PFSK-1 (cell line): Measurements from ENCODE around the gene SERTAD4. TPM values are rescaled to one million over a fixed set of nuclear protein-coding genes. Genes with fewer than 3 reads are reported as not detected.

ENCODE experiments used
- FOXP2 ChIP-seq: optimal IDR thresholded peaks from 2 replicates; pipeline ENCODE3; 2011; ENCODE audit warnings: borderline replicate concordance, control low read depth, inconsistent platforms; ENCODE audit not compliant: insufficient read depth; ENCODE audit errors: extremely low read length, extremely low read depth
- POLR2AphosphoS5 ChIP-seq: IDR thresholded peaks from 2 replicates; pipeline ENCODE4 v1.6.1; 2012; ENCODE audit warnings: low read depth, mild to moderate bottlenecking, control low read depth, low read length, moderate library complexity
- SIN3A ChIP-seq: IDR thresholded peaks from 2 replicates; pipeline ENCODE4 v1.6.1; 2012; ENCODE audit warnings: mild to moderate bottlenecking, low read length, moderate library complexity, borderline replicate concordance; ENCODE audit not compliant: insufficient read depth
- TAF1 ChIP-seq: IDR thresholded peaks from 2 replicates; pipeline ENCODE4 v1.6.1; 2012; ENCODE audit warnings: low read length, control low read depth, borderline replicate concordance; ENCODE audit not compliant: insufficient read depth
- polyA plus RNA-seq: library from polyadenylated mRNA; unstranded; fragments of >200 nt; gene quantifications from one replicate; pipeline ENCODE4 v1.2.1, GENCODE V29; 2012; ENCODE audit warnings: low read depth, missing spikeins; ENCODE audit not compliant: insufficient read length
- TF ChIP-seq, protein P1 (sequence below), 2 experiments: IDR thresholded peaks; 2 replicates each; pipeline versions ENCODE4 v1.6.1 to v1.8.0; 2011 to 2012; ENCODE audit warnings: low read depth in 2 of 2, low read length in 2 of 2, control low read depth in 1 of 2, inconsistent platforms in 1 of 2, mild to moderate bottlenecking in 1 of 2, moderate library complexity in 1 of 2; ENCODE audit not compliant: insufficient read depth in 1 of 2

SERTAD4 gene
- not detected for polyA plus RNA-seq

DNA sequence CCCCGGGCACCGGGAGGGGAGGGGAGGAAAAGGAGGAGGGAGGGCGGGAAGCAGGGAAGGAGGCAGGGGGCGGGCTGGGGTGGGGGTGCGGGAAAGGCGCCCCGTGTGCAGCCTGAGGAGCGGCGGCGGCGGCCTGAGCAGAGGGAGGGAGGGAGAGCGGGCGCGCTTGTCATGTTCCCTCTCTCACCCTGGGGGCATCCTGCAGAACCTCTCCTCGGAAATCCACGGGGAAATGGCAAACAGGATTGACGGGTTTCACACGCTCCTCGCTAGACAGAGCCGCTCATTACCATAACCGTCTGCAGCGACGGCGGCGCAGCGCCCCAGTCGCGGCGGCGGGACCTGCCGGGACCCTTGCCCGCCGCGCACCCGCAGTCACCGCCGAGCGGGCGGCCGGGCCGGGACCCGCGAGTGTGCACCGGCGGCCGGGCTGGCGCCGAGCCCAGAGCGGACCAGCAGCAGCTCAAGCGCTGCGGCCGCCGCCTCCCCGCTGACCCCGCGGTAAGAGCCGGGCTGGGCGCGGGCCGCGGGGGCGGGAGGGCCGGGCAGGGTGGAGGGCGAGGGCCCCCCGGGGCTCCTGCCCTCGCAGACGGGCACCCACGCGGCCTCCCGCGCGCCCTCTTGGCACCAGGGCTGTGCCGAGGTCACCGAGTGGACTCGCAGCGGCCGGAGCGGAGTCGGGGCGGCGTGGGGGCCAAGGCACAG lies at the start of gene SERTAD4:
TSS of gene SERTAD4 (plus strand) at position 286 of the 705 bp plus-strand sequence. CDS start 5,165 bp downstream, outside the sequence.
- TF ChIP-seq, protein P1, sequence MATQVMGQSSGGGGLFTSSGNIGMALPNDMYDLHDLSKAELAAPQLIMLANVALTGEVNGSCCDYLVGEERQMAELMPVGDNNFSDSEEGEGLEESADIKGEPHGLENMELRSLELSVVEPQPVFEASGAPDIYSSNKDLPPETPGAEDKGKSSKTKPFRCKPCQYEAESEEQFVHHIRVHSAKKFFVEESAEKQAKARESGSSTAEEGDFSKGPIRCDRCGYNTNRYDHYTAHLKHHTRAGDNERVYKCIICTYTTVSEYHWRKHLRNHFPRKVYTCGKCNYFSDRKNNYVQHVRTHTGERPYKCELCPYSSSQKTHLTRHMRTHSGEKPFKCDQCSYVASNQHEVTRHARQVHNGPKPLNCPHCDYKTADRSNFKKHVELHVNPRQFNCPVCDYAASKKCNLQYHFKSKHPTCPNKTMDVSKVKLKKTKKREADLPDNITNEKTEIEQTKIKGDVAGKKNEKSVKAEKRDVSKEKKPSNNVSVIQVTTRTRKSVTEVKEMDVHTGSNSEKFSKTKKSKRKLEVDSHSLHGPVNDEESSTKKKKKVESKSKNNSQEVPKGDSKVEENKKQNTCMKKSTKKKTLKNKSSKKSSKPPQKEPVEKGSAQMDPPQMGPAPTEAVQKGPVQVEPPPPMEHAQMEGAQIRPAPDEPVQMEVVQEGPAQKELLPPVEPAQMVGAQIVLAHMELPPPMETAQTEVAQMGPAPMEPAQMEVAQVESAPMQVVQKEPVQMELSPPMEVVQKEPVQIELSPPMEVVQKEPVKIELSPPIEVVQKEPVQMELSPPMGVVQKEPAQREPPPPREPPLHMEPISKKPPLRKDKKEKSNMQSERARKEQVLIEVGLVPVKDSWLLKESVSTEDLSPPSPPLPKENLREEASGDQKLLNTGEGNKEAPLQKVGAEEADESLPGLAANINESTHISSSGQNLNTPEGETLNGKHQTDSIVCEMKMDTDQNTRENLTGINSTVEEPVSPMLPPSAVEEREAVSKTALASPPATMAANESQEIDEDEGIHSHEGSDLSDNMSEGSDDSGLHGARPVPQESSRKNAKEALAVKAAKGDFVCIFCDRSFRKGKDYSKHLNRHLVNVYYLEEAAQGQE (IDR thresholded peaks at IDR 0.05; ENCODE audit: insufficient read depth in 1 of 2, low read depth in 2 of 2, low read length in 2 of 2) = no peak
- TF ChIP-seq TAF1 = no peak
- TF ChIP-seq POLR2AphosphoS5 = no peak
- no peak for TF ChIP-seq SIN3A
- no peak for TF ChIP-seq FOXP2

DNA sequence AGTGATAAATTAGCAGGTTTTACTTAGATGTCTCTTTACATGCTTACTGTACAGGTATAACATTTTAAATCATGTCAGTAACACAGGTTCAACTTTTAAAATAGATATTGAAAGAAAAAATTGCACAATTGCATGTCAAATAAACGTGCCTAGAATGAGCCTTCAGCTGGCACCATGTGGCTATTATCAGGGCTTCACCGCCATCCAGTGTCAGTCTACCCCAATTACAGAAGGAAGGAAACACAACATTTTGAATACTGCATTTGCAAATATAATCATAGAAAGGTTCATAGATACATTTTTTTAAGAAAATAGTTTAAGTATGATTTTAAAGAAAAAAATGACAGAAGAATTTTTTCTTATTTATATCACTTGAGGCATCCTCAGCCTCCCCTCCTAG lies 47.5 kb upstream of the SERTAD4 start:
- TF ChIP-seq SIN3A (no peak), POLR2AphosphoS5 (no peak), TAF1 (no peak), FOXP2 (no peak)
- TF ChIP-seq, protein P1 (IDR thresholded peaks at IDR 0.05; ENCODE audit: insufficient read depth in 1 of 2, low read depth in 2 of 2, low read length in 2 of 2) = no peak

DNA sequence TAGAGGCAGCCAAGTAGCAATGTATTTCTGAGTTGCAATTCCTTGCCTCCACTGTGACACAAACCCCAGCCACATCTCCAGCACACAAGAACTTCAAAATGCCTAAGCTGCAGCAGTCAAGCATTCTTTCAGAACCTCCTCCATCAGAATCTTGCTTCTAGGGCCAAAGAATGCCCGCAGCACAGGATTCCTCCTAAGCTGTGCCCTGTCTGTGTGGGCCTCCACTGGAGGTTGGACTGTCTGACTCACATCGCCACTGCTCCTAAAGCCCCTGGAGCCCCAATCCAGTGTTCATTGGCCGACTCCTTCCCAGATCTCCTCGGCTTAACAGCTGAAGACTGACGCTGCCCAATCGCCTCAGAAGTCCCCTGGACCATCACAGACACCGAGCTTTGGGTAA lies 43.2 kb upstream of the SERTAD4 start:
- no peak for TF ChIP-seq TAF1

DNA sequence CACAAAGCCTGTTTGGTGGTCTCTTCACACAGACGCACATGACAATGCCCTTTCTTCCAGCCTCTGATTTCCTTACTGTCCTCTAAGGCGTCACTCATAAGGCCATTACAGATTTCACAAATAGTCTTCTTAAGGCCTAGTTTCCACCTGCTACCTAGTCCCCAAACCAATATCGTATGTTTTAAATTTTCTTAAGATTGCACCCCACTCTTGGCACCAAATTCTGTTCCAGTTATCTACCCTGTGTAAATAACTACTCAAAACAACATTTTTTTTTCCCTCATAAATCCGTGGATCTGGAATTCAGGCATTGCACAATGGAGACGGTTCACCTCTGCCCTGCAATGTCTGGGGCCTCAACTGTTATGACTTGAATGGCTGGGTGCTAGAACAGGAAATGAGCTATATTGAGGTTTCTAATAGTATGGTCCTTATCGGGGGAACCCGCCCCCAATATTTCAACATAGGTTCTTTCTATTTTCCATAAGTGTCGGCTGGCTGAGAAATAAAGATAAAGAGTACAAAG lies 36.9 kb upstream of the SERTAD4 start:
- TF ChIP-seq SIN3A = no peak
- no peak for TF ChIP-seq POLR2AphosphoS5
- TF ChIP-seq TAF1 = no peak
- TF ChIP-seq FOXP2 = no peak
- TF ChIP-seq, protein P1 (IDR thresholded peaks at IDR 0.05; ENCODE audit: insufficient read depth in 1 of 2, low read depth in 2 of 2, low read length in 2 of 2) = no peak

DNA sequence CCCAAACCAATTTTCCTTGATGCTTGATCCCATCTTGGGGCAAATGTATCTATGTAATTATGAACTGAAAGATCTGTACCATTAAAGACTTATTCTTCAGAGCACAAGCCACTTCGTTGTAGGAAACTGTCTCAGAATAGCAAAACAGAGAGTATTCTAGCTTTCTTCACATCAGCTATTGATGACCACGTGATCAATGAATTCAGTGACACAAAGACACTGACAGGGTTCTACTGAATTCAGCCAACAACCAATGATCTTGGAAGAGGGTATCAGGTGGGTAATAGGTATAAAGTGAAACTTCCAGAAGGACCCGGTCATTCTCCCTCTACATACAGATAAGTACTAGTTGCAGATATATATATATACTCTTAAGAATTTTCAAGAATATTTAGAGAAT lies 33.8 kb upstream of the SERTAD4 start:
- TF ChIP-seq POLR2AphosphoS5 (no peak), SIN3A (no peak)

DNA sequence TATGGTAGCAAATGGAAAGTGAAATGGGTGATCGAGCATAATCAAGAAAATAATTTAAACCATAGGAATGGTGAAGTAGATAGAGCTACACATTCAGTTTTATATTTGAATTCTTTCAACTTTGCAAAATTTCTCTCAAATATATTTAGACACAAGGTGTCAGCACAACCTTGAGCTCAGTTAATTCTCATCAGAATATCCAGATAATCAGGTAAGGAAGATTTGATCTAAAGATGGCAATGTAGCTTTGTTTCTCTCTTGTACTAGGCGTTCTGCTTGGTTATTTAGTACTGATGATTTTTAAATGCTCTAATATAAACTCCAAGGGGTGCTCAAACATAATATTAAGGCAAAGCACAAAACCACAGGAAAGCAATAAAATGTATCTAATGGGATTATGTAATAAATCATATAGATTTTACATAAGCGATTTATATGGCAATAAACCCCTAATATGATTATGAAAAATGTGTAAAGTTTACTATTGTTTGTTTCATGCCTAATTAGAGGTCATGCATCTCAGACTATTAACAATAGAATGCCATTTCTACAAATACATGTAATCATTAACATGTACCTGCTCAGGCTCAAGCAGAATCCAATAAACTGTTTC lies 32.4 kb upstream of the SERTAD4 start:
- TF ChIP-seq FOXP2 (no peak), TAF1 (no peak), SIN3A (no peak), POLR2AphosphoS5 (no peak)
- TF ChIP-seq, protein P1 (IDR thresholded peaks at IDR 0.05; ENCODE audit: insufficient read depth in 1 of 2, low read depth in 2 of 2, low read length in 2 of 2) = no peak
